LNCAP (cell line): ENCODE measurements around the gene MCM10.

ENCODE experiments used
- CTCF ChIP-seq: fragments of 450-650 bp; IDR thresholded peaks from 2 replicates; pipeline ENCODE4 v1.5.1; 2017; ENCODE audit warnings: mild to moderate bottlenecking

Gene MCM10

GRCh38 chr10:13223241-13223640 lies 61.9 kb downstream of the MCM10 start:
- TF ChIP-seq CTCF: no peak

- TF ChIP-seq CTCF: no peak
Measured at GRCh38 chr10:13224210-13224995, 63.0 kb downstream of the MCM10 start.

GRCh38 chr10:13225601-13226000 lies 64.2 kb downstream of the MCM10 start:
- TF ChIP-seq CTCF: no peak

GRCh38 chr10:13227031-13227430 lies 65.7 kb downstream of the MCM10 start:
- TF ChIP-seq CTCF: no peak

GRCh38 chr10:13231190-13231589 lies 69.8 kb downstream of the MCM10 start:
- TF ChIP-seq CTCF: no peak

- no peak for TF ChIP-seq CTCF
Measured at GRCh38 chr10:13231808-13232207, 70.5 kb downstream of the MCM10 start.

- no peak for TF ChIP-seq CTCF
Measured at GRCh38 chr10:13233358-13233757, 72.0 kb downstream of the MCM10 start.

GRCh38 chr10:13234172-13234571 lies 72.8 kb downstream of the MCM10 start, which contains the start of gene UCMA:
UCMA (minus strand) TSS chr10:13234374; CDS start chr10:13234258, 116 bp downstream.
- no peak for TF ChIP-seq CTCF
